ENCODE results near the gene SCAF8.
"Not testable (repeated sequence)": the region's sequence is repeated elsewhere in the genome, so short reads cannot be mapped to it uniquely, and the experiment has no call there.

Gene SCAF8

DNA sequence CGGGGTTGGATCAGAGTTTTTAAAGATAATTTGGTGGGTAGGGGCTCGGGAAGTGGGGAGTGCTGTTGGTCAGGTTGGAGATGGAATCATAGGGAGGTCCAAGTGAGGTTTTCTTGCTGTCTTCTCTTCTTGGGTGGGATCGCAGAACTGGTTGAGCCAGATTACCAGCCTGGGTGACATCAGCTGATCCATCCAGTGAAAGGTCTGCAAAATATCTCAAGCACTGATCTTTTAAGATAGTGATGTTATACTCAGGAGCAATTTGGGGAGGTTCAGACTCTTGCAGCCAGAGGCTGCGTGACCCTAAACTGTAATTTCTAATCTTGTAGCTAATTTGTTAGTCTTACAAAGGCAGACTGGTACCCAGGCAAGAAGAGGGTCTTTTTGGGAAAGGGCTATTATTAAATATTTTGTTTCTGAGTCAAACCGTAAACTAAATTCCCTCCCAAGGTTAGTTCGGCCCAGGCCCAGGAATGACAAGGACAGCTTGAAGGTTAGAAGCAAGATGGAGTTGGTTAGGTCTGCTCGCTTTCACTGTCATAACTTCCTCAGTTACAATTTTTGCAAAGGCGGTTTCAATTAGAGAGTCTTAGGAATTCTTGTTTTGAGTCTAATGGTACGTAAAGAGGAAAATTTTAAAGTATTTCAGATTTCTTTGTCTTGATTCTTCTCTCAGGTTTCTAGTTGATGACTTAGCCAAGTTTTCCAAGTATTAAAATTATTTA, 53.1 kb downstream of the SCAF8 start:
- no peak for DNase-seq

DNA sequence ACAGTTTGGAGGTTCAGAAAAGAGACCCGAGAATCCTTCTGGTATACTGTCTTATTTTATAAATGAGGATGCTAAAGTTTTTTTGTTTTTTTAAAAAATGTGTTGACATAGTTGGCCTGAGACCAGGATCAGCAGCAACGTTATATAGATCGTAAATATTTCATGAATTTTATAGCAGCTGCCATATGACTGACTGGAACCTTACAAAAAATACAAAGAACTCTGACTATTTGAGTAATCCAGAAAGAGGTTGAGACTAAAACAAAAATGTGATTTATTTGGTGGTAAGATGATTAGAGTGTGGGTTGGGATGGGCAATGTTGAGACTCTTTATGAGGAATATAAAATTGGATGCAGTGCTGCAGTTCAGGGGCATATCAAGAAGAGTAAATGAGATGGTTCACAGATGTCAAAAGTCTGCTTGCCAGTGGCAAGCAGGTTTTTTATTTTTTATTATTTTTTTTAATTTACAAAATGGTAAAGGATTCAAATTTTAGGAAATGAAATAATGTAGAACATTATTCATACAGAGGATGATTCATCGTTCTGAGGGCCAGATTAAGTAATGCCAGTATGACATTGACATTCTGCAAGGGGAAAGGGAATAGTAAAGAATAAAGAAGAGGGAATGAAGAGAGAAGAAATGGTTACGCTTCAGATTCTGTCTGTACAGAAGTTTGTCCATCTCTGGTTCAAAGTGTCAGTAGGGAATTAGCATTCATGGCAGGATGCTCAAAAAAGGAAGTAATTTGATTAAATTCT, 58.5 kb downstream of the SCAF8 start:
- no peak for DNase-seq

DNA sequence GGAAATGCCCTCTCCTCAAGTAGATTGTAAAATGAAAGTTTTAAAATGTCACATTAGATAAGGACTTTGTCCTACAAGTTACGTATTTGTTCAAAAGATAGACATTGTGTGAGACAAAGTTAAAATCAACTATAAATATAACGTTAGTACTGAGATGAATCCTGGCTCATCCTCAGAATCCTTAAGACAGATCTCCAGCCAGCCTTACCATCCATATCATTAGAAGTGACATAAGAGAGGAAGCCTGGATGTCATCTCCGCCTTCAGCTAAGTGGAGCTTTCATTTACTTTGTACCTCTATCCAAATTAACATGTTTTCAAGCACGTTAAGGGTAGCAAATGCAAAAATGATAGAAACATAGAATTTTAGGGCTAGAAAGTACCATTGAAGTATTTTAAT, 59.1 kb downstream of the SCAF8 start:
- DNase-seq: no peak

DNA sequence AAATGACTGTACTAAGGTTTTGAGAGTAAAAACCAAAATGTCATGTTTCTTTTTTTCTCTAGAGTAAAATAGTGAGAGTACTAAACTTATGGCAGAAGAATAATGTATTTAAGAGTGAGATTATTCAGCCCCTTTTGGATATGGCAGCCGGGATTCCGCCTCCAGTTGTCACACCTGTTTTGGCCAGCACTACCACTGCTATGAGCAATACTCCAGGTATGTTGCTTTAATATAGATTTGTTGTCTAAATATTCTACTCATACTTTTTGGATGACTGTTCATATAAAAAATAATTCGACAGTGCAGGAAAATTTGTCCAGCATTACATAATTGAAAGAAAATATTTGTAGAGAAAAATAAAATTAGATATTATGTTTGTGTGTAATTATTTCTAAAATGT, 59.5 kb downstream of the SCAF8 start:
- no peak for DNase-seq

DNA sequence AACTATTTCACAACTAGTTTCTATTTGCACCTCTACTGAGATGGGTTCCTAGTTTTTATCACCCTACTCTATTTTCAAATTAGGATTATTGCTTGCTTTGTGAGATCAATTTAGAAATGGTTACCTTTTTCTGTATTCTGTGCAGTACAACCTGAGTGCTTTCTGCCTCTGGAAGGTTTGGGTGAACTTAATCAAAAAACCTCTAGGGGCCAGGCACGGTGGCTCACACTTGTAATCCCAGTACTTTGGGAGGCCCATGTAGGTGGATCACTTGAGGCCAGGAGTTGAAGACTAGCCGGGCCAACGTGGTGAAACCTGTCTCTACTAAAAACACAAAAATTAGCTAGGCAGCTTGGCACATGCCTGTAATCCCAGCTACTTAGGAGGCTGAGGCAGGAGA, 63.3 kb downstream of the SCAF8 start:
- DNase-seq: no peak

- DNase-seq: no peak
Observed at GRCh38 chr6:154797857-154798256, 64.6 kb downstream of the SCAF8 start.

DNA sequence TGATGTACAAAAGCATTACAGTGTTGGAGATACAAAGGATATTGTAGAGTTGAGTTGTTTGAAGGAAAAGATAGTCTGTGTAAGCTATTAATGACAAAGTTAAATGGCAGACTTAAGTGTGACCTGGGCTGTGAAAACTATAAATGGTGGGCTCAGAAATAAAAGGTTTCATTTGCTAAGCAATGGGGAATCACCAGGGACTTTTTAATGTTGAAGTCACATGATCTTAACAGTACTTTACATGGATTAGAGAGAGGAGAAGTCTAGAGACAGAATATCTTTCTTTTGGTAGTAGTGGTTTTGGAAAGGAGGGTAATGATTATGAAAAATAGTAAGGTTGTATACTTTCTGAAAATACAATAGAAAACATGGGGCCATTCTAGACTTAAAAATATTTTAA, 67.1 kb downstream of the SCAF8 start:
- DNase-seq: no peak

DNA sequence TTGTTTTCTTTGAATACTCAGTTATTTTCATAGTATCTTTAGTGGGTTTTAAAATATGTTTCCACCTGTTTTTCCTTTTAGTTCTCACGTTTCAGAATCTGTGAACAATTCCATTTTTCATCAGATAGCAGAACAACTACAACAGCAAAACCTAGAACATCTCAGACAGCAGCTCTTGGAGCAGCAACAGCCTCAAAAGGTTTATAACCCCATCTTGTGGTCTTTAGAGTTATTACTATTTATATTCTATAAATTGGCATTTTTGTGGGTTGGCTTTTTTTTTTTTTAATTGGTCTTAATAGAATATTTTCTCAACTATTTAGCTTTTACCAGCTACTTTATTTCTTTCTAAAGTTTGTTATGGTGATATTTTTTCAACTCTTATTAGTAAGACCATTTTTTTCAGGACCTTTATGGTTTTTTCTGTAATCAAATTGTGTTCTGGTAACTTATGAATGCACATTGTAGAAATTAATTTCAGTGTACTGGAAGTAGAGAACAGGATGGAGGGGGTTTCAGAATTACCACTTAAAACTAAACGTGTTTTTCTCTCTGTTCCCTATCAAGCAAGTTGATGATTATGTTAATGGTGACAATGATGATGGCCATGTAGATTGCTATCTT, 72.2 kb downstream of the SCAF8 start:
- DNase-seq: no peak

- no peak for DNase-seq
Observed at GRCh38 chr6:154806804-154807203, 73.6 kb downstream of the SCAF8 start.

DNA sequence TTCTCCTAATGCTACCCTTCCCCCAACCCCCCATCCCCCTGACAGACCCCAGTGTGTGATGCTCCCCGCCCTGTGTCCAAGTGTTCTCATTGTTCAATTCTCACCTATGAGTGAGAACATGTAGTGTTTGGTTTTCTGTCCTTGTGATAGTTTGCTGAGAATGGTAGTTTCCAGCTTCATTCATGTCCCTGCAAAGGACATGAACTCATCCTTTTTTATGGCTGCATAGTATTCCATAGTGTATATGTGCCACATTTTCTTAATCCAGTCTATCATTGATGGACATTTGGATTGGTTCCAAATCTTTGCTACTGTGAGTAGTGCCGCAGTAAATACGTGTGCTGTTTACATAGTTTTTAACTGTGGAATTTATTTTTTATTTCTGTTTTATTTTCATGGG, 78.4 kb downstream of the SCAF8 start:
- not testable (repeated sequence) for DNase-seq

- DNase-seq: no peak
Observed at GRCh38 chr6:154814063-154814462, 80.8 kb downstream of the SCAF8 start.

GRCh38 chr6:154815938-154816820, 83.0 kb downstream of the SCAF8 start:
- no peak for DNase-seq

DNA sequence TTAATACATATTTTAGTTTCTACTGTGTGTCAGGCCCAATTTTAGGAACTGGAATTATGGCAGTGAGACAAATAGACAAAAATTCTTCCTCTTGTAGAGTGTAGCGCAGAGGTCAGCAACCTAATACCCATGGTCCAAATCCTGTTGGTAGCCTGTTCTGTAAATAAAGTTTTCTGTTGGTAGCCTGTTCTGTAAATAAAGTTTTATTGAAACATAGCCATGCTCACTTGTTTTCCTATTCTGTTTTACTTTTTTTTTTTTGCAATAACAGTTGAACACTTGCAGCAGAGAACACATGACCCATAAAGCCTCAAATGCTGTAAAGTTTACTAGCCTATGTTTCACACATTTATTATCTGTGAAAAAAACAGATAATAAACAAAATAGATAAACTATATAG, 87.9 kb downstream of the SCAF8 start:
- no peak for DNase-seq

- DNase-seq: no peak
Observed at GRCh38 chr6:154821638-154822037, 88.4 kb downstream of the SCAF8 start.

DNA sequence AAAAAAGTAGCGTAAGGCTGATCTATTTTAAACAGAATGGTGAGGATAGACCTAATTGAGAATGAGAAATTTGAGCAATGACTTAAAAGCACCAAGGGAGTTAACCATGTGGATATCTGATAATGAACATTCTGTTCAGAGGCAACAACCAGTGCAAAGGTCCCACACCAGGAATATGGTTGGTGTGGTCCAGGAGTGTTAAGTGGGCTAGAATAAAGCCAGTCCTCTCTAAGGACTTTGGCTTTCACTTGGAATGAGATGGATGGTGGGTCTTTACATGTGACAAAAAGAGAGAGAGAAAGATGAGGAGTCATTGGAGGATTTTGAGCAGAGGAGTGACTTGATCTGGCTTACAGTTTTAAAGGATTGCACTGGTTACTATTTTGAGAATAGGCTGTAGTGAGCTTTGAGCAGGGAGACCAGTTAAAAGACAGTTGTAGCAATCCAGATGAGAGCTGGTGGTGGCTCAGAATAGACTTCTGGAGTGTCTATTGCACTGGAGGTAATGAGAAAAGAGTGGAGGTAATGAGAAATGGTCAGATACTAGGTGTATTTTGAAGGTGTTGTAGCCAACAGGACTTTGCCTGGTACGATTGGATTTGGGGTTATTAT, 89.8 kb downstream of the SCAF8 start:
- DNase-seq: no peak

- no peak for DNase-seq
Observed at GRCh38 chr6:154824076-154824475, 90.9 kb downstream of the SCAF8 start.

GRCh38 chr6:154829970-154830369, 96.8 kb downstream of the SCAF8 start:
- no peak for DNase-seq

- DNase-seq: no peak
Observed at GRCh38 chr6:154830771-154831170, 97.6 kb downstream of the SCAF8 start.

- no peak for DNase-seq
Observed at GRCh38 chr6:154835307-154835706, 102.1 kb downstream of the SCAF8 start.

DNA sequence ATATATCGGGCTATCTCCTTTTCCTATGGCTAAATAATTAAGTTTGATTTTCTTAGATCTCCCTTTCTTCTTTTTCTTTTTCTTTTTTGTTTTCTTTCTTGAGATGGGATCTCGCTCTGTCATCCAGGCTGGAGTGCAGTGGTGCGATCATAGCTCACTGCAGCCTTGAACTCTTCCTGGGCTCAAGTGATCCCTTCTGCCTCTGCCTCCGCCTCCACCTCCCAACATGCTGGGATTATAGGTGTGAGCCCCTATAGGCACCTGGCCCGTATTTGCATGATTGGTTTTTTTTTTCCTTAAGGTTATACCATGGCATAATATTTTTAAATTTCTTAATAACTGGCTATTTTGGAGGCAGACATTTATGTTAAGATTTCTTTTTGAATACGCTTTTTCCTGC, 106.3 kb downstream of the SCAF8 start:
- DNase-seq: no peak

- no peak for DNase-seq
Observed at GRCh38 chr6:154840363-154840762, 107.1 kb downstream of the SCAF8 start.

GRCh38 chr6:154841109-154841508, 107.9 kb downstream of the SCAF8 start:
- no peak for DNase-seq

DNA sequence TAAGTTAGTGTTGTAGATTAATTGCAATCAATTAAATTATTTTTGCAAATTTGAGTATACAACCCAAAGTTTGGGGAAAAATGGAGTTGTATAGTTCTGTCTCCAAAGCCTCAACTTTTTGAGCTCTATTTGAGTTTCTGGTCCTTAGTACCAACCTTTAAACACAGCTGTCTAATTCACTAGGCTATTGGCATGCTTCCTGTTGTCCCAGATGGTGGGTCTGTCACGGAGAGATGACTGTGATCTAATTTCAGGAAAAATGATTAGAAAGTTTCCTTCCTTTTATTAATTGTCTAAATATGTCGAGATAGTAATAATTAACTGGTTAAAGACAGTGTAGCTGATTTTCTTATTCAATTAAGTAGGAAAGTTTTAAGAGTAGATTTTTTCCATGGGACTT, 109.6 kb downstream of the SCAF8 start:
- no peak for DNase-seq

Data from stimulated activated CD8-positive, alpha-beta memory T cell treated with anti-CD3 and anti-CD28 coated beads, Interleukin-4, amount 100 ng/mL, for 48 hours (primary cell).